CD1c-positive myeloid dendritic cell (primary cell): Measurements from ENCODE around the gene PDE10A.
"Not testable (repeated sequence)": the region's sequence is repeated elsewhere in the genome, so short reads cannot be mapped to it uniquely, and the experiment has no call there.

ENCODE experiments used
- DNase-seq: peaks from one replicate; pipeline ENCODE4 v3.0.0-alpha.2; 2016; ENCODE audit errors: extremely low spot score

PDE10A gene

DNA sequence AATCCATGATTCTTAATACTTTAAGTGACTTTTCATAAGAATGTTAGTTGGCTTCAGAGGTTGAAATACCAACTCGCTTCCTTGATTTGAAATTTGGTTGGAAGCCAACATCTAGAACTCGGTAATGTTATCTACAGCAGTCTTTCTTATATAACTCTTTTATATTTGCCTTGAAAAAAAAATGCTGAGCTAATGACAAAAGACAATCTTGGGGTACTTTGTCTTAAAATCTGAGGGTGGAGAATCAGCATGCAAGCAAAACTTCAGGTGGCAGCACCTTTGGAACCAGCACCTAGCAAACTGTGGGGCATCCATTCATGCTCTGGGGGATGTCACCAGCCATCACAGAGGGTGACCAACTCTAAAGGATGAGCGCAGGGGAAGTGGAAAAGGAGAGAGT lies 76.3 kb downstream of the PDE10A start:
- DNase-seq: no peak

DNA sequence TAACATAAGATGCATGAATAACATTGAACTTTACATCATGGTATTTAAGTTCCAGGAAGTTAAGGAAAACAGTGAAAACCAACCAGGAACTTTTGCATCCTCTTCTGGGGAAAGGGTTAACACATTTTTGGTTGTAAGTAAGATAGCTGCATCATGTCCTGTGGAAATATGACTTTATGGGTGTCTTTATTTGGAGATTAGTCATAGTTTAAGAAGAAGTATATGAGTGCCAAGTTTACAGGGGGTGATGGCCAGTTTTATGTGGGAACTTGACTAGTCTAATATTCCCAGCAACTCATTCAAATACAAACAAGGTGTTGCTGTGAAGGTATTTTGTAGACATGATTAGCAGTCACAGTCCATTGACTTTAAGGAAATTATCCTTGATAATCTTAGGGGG lies 78.0 kb downstream of the PDE10A start:
- no peak for DNase-seq

DNA sequence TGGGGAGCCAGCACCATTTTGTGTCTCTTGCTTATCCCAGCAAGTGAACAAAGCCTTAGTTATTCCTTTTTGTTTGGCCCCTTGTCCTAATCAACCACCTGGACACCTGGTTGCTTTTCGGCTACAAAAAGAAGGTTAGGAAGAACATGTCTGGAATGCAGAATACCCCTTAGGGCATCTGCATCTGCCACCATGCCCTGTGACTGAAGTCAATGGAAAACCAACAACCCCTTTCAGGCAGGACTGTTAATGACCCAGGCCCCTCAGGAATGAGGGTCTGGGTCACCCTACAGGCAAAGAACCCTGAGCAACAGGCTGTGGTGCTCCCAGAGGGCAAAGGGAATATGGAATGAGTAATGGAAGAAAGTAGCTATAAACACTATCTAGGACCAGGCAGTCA lies 78.5 kb downstream of the PDE10A start:
- DNase-seq: no peak

DNA sequence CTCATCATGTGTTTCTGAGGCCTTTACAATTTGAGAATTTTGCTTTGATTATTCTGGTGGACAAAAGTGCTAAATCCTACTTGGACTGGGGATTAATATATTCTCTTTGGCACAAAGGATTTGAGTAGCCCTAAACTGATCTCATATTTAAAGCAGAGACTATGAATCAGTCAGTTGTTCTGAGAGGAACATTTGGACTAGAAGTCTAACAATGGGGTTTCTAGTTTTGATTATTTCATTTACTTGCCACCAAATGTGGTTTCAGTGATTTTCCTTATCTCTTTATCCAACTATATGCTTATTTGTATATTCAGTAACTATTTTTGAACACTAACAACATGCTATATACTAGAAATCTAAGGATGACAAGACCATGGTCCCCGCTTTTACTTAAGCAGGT lies 81.4 kb downstream of the PDE10A start:
- DNase-seq: no peak

DNA sequence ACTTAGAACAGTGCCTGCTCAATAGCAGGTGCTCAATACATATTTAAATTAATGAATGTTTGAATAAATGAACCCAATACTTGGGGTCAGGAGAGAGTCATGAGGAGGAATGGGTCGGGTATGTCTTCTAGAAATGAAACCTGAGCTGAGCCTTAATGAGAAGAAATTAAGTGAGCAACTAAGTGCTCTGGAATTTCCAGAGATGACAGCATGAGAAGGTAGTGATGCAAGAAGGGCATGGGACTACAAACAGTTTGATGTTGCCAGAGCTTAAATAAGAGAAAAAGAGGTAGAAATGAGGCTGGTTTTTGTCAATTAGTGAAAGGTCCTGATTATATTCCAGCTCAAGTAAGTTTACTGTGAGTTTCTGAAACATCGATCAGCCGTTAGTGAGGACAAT lies 82.9 kb downstream of the PDE10A start:
- no peak for DNase-seq

DNA sequence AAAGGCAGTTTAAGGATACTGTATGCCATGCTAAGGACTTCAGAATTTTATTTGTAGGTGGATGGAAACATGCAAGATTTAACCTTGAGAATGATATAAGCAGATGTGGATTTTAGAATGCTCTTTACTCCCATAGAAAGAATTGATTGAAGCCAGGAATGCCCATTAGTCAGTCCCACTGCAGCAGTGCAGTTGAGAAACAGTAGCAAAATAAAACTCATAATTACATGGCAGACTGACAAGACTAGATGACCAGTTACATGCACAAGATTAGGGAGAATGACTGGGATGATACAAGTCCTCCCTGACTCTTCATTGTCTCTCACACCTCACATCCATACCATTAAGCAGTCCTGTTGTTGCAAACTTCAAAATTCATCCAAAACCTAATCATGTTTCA lies 83.9 kb downstream of the PDE10A start:
- no peak for DNase-seq

DNA sequence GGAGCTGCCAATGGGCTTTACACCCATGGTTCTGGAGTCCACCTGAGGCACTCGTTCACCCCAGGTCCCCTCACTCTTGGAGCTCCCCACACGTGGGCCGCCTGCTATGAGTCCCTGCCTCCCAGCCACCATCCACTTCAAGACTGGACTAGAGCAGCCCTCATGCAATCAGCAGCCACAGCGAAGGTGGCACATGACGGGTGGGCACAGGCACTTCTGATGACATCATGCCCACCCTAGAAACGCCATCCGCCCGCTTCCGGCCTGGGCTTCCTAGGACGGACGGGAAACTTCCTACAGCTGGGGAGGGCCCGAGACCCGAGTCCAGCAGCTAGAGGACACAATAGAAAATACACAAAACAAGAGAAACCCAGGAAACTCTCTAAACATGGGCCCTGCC lies 85.5 kb downstream of the PDE10A start:
- DNase-seq: no peak

DNA sequence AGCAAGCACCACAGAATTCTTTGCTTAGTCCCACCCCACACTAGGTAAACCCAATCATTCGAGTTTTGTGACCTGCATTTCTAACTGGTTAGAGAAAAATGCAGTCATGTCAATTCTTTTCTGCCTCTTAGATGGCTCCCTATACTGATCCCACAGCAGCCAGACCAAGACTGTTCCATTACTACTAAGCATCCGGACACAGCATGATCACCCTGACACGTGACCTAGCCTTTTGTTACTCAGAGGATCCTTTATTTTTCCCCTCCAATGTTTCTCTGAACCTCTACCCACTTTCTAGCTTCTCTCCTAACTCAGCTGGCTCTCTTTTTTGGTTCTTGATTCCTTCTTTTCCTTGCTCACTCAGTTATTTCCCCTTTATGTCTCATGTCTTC lies 87.9 kb downstream of the PDE10A start:
- no peak for DNase-seq

DNA sequence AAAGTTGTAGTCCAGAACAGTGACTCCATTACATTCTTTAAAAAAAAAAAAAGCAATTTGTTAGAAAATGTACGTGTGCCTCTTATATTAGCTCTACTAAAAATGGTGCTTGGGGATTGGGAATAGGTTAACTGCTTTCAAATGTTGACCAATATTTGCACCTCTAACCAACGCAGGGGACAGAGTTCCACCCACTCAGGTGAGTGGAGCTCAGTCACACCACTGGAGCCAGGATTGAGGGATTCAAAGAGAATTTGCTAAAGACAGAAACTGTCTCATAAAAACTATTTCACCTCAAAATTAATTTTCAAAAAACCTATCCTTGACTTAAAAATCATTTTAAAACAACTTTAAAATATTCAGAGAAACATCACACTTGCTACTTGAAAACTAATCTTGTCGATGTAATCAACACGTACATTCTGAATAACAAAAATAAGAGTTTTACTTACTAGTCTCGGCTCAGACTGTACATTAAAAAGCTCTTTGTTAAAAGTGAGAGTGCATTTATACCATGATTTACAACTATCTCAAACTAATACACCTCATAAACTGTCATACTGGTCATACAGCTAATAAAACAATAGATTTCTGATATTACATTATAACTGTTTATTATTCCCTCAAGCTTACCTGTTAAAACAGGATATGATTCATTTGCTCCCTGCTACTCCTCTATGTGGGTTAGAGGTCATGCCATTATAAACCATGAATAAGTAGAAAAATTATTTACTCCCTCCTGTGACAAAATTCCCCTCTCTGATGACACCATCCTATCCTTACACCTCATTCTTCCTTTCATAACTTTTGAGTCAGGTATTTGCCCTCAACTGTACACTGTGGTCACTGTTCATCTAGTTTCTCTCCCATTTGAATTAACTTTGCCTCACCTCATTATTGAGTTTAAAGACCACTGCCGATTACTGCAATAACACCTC lies 88.6 kb downstream of the PDE10A start:
- no peak for DNase-seq

DNA sequence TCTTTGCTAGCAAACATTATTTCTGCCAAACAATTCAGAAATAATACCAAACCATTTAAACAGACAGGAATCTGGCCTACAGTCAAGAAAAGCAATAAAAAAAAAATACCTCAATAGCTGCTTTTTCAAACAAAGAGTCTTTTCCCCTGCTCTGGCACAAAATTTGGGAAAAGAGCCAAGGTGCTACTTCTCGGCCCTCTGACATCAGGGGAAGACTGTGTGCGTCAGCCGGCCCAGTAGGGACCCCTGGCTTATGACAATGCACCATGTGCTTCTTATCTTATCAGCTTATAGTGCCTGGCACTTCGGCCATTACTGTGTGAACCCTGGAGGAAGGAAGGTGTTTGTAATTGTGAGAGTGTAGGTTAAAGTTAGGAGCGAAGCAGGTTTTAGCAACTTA lies 89.4 kb downstream of the PDE10A start:
- DNase-seq: no peak

DNA sequence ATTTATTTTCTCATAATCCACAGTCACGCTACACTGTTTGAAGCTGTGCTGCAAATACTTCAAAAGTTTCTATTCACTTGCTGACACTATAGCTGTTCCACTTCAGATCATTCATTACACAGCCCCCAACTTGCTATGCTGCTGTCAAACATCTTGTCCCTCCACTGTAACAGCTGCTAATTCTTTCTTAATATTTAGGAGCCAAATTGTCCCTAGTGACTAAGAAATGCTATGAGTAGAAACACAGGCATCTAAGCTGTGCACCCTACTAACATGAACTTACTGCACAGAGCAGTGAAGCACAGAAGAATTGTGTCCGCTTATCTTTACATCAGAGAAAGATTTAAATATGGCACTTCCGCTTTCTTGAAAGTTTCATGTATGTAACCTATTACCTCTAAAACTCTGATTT lies 91.3 kb downstream of the PDE10A start:
- peak; percentile 2 for DNase-seq

DNA sequence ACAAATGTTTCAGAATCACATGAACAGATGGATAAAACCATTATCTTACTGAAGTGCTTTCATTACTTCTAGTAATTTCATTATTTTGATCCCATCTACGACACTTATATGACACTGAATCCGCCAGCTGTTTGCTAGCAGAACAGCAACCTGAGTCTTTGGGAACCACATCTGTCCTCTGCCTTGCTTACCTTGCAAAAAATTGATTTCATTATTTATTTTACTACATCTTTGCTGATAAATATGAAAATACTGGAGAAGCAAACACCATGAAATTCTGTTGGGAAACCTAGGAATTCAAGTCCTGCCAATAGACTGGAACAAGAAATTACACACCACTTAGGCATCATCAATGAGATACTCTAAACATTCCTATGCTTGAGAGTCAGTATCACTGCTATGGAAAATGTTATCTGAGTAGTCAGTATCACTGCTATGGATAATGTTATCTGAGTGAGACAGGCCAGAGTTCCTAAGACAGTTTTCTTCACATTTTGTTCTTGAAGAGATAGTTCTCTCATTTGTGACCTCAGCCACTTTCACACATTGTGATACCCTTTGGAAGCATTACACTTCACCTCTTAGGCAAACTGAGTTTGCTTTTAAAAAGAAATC lies 91.9 kb downstream of the PDE10A start:
- no peak for DNase-seq

DNA sequence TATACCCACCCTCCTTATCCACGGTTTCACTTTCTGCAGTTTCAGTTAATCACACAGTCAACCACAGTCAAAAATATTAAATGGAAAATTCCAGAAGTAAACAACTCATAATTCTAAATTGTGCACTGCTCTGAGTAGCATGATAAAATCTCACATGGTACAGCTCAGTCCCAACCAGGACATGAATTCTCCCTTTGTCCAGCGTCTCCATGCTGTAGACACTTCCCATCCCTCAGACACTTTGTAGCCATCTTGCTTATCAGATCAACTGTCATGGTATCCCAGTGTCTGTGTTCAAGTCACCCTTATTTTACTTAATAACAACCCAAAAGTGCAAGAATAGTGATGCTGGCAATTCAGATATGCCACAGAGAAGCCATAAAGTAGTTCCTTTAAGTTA lies 94.7 kb downstream of the PDE10A start:
- DNase-seq: no peak

DNA sequence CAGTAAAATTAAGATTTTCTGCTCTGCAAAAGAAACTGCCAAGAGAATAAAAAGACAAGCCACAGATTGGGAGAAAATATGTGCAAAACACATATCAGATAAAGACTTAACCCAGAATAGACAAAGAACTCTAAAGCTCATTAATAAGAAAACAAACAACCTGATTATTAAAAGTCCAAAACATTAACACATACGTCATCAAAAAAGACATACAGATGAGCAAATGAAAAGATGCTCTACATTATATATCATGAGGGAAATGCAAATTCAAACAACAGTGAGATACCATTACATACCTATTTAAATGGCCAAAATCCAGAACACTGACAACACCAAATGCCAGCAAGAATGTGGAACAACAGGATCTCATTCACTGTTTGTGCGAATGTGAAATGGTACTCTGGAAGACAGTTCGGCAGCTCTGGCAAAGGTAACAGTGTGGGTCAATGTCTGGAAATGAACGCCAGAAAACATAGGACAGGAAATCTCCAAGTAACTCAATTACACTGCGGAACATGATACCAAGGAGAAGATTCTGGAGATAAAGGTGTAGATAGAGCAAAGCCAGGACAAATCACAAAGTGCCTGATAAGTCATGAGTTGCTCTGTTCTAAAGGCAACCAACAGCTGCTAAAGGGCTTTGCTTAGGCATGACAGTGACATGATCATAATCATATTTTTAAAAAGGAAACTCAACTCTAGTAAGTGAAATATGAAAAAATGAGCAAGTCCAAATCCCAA lies 96.8 kb downstream of the PDE10A start:
- DNase-seq: no peak

DNA sequence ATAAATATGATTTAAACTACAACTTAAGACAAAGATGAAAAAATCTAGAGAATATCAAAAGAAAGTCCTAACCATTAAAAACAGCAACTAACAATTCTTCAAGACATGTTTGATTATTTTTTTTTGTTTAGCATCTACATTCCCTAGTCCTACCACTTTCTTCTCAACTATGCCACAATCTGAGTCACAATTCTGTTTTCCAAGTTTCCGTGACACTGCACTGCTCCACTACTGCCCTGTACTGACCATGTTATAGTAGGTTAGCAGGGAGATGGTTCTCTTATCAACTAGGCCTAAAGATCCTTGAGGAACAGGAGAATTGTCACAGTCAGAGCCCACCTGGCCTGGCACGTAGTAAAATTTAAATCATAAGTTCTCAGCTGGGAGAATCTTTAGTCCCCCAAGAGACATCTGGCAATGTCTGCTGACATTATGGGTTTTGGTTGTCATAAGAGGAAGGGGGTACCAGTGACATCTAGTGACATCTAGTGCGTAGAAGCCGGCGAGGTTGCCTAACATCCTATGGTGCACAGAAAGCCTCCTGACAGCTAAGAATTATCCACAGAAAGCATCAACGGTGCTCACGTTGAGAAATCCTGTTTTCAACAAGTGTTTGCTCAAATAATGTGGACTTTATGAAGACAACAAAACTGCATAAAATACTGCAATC lies 100.5 kb downstream of the PDE10A start:
- DNase-seq: no peak

DNA sequence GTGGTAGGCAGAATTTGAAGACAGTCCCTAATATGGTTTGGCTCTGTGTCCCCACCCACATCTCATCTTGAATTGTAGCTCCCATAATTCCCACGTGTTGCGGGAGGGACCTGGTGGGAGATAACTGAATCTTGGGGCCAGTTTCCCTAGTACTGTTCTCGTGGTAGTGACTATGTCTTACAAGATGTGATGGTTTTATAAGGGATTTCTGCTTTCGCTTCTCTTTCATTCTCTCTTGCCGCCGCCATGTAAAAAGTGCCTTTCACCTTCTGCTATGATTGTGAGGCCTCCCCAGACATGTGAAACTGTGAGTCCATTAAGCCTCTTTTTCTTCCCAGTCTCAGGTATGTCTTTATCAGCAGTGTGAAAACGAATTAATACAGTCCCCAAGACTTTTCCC lies 103.4 kb downstream of the PDE10A start:
- no peak for DNase-seq

DNA sequence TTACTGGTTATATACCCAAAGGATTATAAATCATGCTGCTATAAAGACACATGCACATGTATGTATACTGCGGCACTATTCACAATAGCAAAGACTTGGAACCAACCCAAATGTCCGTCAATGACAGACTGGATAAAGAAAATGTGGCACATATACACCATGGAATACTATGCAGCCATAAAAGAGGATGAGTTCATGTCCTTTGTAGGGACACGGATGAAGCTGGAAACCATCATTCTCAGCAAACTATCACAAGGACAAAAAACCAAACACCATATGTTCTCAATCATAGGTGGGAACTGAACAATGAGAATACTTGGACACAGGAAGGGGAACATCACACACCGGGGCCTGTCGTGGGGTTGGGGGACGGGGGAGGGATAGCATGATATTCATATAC lies 104.9 kb downstream of the PDE10A start:
- not testable (repeated sequence) for DNase-seq

DNA sequence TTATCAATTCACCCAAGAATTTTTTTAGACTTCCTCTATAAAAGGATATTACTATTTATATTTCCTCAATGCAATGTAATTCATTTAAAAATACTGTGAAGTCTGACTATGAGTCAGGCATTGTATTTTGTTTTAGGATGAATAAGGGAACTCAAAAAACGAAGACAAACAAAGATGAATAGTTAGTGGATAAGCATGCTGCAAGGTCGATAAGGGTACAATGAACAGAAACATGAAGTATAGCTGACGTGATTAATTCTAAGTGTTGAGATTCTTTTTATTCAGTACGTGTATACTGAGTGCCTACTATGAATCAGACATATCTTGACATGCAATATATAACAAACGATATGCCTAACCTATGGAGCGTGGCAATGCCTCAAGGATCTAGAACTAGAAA lies 105.4 kb downstream of the PDE10A start:
- no peak for DNase-seq

DNA sequence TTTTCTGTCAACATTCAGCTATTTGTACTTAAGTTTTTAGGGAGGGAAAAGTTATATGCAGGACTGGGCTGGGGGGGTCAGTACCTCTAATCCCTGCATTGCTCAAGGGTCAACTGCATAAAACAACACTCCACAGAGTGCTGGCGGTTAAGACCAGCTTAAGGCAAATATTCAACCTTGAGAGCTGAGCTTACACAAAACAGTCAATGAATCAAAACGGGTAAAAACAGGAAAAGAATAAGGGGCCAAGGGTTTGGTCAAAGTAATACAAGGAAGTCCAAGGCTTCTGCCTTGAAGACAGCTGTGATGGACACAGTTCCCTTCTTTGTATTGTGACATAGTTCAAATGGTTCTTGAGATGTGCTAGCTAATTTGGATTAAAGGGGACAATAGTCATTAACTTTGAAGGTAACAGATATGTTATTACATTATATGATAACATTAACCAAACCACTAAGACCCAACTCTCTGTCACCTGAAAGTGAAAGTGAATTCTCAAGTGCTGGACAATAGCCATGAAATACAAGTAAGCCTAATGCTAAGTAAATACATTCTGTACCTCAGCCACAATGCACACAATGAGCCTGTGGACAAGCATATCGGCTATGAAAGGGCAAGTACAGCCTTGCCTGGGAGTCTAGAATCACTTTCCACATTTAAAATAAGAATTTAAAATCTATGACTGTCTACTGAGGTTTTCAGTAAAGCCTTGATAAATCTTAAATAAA lies 106.8 kb downstream of the PDE10A start:
- no peak for DNase-seq

DNA sequence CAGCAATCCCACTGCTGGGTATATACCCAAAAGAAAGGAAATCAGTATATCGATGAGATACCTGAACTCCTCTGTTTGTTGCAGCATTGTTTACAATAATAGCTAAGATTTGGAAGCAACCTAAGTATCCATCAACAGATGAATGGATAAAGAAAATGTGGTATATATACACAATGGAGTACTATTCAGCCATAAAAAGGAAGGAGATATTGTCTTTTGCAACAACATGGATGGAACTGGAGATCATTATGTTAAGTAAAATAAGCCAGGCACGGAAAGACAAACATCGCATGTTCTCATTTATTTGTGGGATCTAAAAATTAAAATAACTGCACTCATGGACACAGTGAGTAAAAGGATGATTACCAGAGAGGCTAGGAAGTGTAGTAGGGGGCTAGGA lies 108.4 kb downstream of the PDE10A start:
- DNase-seq: not testable (repeated sequence)

DNA sequence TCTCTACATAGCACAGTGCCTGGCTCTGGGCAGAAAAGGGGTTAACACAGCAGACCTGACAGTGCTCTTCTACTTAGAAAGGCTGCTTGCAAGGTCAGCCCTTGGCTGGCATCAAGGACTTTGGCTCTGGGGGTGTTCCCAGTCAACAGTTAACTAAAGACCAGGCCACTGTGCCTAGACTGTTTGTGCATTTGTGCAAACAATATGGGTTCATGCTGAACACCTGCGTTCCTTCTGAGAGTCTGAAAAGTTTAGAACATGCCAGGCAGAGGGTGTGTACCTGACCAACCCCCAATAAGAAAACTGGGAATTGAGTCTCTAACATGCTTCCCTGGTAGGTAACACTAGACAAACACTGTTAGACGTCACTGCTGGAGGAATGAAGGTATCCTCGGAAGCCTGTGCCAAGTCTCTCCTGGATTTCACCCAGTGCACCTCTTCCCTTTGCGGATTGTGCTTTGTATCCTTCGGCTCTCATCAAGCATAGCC lies 110.7 kb downstream of the PDE10A start:
- no peak for DNase-seq
